ENCODE results near the gene CDK6.
A peak's percentile ranks its signal among the peaks of the same experiment; 100 is the strongest.

DNA sequence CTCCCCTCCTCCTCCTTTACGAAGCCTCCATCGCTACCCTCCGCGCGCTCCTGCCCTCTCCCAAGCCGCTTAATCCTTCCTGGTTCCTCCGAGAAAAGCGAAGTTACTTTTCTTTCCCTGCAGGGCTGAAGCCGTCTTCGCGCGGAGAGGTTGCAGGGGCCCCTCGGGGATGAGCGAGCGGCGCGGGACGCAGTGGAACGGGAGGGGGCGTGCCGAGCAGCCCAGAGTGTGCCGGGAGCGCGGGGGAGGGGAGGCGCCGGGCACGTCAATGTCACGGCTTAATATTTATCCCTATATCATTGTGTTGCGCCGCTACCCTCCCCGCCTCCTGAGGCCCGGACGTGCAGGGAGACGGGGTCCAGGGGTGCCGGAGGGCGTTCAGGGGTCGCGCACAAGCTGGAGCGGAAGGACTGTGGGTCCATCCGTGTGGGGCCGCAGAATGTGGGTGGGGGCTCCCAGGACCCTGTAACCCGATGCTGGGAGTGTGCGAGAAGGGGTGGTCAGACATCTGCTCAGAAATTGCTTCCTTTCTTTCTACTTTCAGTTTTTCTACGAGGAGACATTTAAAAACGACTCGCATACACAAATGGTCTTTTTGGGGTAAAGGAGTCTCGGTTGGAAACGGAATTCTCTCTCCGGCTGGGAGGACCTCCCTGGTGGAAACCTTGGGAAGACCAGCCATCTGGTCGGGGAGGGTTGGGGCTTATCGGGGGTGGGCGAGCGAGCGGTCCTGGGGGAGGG, 2.4 kb downstream of the CDK6 start:
- TF ChIP-seq, protein P1, sequence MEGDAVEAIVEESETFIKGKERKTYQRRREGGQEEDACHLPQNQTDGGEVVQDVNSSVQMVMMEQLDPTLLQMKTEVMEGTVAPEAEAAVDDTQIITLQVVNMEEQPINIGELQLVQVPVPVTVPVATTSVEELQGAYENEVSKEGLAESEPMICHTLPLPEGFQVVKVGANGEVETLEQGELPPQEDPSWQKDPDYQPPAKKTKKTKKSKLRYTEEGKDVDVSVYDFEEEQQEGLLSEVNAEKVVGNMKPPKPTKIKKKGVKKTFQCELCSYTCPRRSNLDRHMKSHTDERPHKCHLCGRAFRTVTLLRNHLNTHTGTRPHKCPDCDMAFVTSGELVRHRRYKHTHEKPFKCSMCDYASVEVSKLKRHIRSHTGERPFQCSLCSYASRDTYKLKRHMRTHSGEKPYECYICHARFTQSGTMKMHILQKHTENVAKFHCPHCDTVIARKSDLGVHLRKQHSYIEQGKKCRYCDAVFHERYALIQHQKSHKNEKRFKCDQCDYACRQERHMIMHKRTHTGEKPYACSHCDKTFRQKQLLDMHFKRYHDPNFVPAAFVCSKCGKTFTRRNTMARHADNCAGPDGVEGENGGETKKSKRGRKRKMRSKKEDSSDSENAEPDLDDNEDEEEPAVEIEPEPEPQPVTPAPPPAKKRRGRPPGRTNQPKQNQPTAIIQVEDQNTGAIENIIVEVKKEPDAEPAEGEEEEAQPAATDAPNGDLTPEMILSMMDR (IDR thresholded peaks at IDR 0.05; ENCODE audit: low read depth, low read length) = peak; percentile 29; the same call in 1 of the 2 replicates
- no peak for TF ChIP-seq EZH2phosphoT487 (IDR thresholded peaks at IDR 0.05; ENCODE audit: low read depth)

All from OCI-LY3 (cell line).